Mesothelial cell of epicardium (in vitro differentiated cells): ENCODE data around the gene BUD23. TPM values are rescaled to one million over a fixed set of nuclear protein-coding genes. Genes with fewer than 3 reads are reported as not detected.
A peak's percentile ranks its signal among the peaks of the same experiment; 100 is the strongest.
"Not testable (repeated sequence)": the region's sequence is repeated elsewhere in the genome, so short reads cannot be mapped to it uniquely, and the experiment has no call there.

ENCODE experiments used
- DNase-seq, 2 experiments: peaks; one replicate each; pipeline ENCODE4 v3.0.0; 2021; ENCODE audit warnings: low spot score in 2 of 2; ENCODE audit not compliant: unreplicated experiment in 2 of 2
- H3K27ac Mint-ChIP-seq: 2 replicates; pipeline ENCODE4 v1.8.0; 2021; ENCODE audit warnings: mixed read lengths
- H3K27me3 Mint-ChIP-seq: 2 replicates; pipeline ENCODE4 v1.8.0; 2021; ENCODE audit warnings: low read depth, mixed read lengths
- H3K36me3 Mint-ChIP-seq: 2 replicates; pipeline ENCODE4 v1.8.0; 2021; ENCODE audit warnings: mixed read lengths
- H3K4me1 Mint-ChIP-seq: 2 replicates; pipeline ENCODE4 v1.8.0; 2021; ENCODE audit warnings: mixed read lengths
- H3K4me3 Mint-ChIP-seq: 2 replicates; pipeline ENCODE4 v1.8.0; 2021; ENCODE audit warnings: mild to moderate bottlenecking, moderate library complexity, mixed read lengths
- H3K9me3 Mint-ChIP-seq: 2 replicates; pipeline ENCODE4 v1.8.0; 2021; ENCODE audit warnings: mixed read lengths
- CTCF ChIP-seq: fragments of 200-600 bp; sonication (generic); IDR thresholded peaks from one replicate; pipeline ENCODE4 v1.5.0; 2021; ENCODE audit warnings: antibody characterized with exemption; ENCODE audit not compliant: unreplicated experiment
- total RNA-seq: library from RNA; stranded (reverse); gene quantifications from 3 replicates; pipeline ENCODE4 v1.2.1, GENCODE V29; 2021

BUD23 gene
- total RNA-seq, 1 donor from 2014 or later, result 69.1 TPM

- H3K4me1 Mint-ChIP-seq, result peaks cover 14% of the 10 kb centered on the region
- H3K27ac Mint-ChIP-seq, result no peak overlapping the region
- peaks cover 4% of the 10 kb centered on the region for H3K27me3 Mint-ChIP-seq
- no peaks in the 10 kb centered on the region for H3K36me3 Mint-ChIP-seq
- no peak for DNase-seq
- no peaks in the 10 kb centered on the region for H3K9me3 Mint-ChIP-seq
- TF ChIP-seq CTCF, result no peak
- peak overlapping the region; percentile 72 for H3K4me3 Mint-ChIP-seq
Measured at GRCh38 chr7:73721377-73721817, 38.0 kb downstream of the BUD23 start.

- not testable (repeated sequence) for H3K27me3 Mint-ChIP-seq, H3K4me1 Mint-ChIP-seq, H3K36me3 Mint-ChIP-seq, H3K27ac Mint-ChIP-seq, H3K4me3 Mint-ChIP-seq, H3K9me3 Mint-ChIP-seq, DNase-seq
Measured at GRCh38 chr7:73722182-73722581, 38.8 kb downstream of the BUD23 start.

GRCh38 chr7:73722785-73723184 is 39.4 kb downstream of the BUD23 start:
- Mint-ChIP-seq H3K9me3 (no peaks in the 10 kb centered on the region), H3K4me1 (peaks cover 6% of the 10 kb centered on the region), H3K4me3 (no peak overlapping the region), H3K27me3 (peaks cover 4% of the 10 kb centered on the region), H3K36me3 (no peaks in the 10 kb centered on the region), H3K27ac (no peak overlapping the region)
- TF ChIP-seq CTCF, result no peak
- no peak for DNase-seq

GRCh38 chr7:73723813-73724212 is 40.4 kb downstream of the BUD23 start:
- Mint-ChIP-seq H3K9me3 (no peaks in the 10 kb centered on the region), H3K36me3 (no peaks in the 10 kb centered on the region), H3K4me1 (peaks cover 3% of the 10 kb centered on the region), H3K4me3 (no peak overlapping the region), H3K27ac (no peak overlapping the region), H3K27me3 (peaks cover 4% of the 10 kb centered on the region)
- TF ChIP-seq CTCF, result no peak
- no peak for DNase-seq

GRCh38 chr7:73726083-73726466 is 42.7 kb downstream of the BUD23 start:
- Mint-ChIP-seq H3K27ac (no peak overlapping the region), H3K4me1 (peaks cover 5% of the 10 kb centered on the region), H3K4me3 (no peak overlapping the region), H3K36me3 (no peaks in the 10 kb centered on the region), H3K9me3 (no peaks in the 10 kb centered on the region), H3K27me3 (peaks cover 2% of the 10 kb centered on the region)
- peak; percentile 6 for TF ChIP-seq CTCF
- DNase-seq, result no peak

GRCh38 chr7:73727952-73728351 is 44.6 kb downstream of the BUD23 start:
- no peak for DNase-seq
- no peak overlapping the region for H3K4me3 Mint-ChIP-seq
- no peaks in the 10 kb centered on the region for H3K9me3 Mint-ChIP-seq
- H3K27me3 Mint-ChIP-seq, result no peaks in the 10 kb centered on the region
- no peaks in the 10 kb centered on the region for H3K36me3 Mint-ChIP-seq
- peaks cover 5% of the 10 kb centered on the region for H3K4me1 Mint-ChIP-seq
- TF ChIP-seq CTCF, result no peak
- H3K27ac Mint-ChIP-seq, result no peak overlapping the region
